GM12865 (cell line): ENCODE results near the gene SCNN1B.

Source experiments
- DNase-seq: peaks from one replicate; pipeline ENCODE4 v3.0.0; 2010; ENCODE audit warnings: low read depth
- H3K4me3 ChIP-seq: 2 replicates; pipeline ENCODE4 v1.5.1; 2011; ENCODE audit warnings: mild to moderate bottlenecking, low read depth, low read length, control low read depth
- TF ChIP-seq, protein P1 (sequence below): IDR thresholded peaks from 2 replicates; pipeline ENCODE4 v1.5.1; 2011; ENCODE audit warnings: low read length, control low read depth, low read depth, inconsistent platforms; ENCODE audit not compliant: insufficient read depth; ENCODE audit errors: missing control alignments

The SCNN1B gene

DNA sequence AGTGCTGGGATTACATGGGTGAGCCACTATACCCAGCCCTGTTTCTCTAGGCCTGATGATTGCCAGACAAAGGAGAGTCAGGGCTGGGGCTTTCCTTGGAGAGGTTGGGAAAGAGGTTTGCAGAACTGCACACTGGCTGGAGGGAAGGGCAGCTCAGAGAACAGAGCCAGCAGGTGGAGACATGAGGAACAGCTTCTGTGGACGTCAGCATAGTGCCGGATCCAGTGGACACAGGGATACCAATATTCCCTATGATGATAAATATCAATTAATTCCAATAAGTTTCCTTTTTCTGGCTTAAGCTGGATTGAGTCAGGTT, 43.2 kb upstream of the SCNN1B start:
- TF ChIP-seq, protein P1, sequence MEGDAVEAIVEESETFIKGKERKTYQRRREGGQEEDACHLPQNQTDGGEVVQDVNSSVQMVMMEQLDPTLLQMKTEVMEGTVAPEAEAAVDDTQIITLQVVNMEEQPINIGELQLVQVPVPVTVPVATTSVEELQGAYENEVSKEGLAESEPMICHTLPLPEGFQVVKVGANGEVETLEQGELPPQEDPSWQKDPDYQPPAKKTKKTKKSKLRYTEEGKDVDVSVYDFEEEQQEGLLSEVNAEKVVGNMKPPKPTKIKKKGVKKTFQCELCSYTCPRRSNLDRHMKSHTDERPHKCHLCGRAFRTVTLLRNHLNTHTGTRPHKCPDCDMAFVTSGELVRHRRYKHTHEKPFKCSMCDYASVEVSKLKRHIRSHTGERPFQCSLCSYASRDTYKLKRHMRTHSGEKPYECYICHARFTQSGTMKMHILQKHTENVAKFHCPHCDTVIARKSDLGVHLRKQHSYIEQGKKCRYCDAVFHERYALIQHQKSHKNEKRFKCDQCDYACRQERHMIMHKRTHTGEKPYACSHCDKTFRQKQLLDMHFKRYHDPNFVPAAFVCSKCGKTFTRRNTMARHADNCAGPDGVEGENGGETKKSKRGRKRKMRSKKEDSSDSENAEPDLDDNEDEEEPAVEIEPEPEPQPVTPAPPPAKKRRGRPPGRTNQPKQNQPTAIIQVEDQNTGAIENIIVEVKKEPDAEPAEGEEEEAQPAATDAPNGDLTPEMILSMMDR = no peak
- no peak overlapping the region for H3K4me3 ChIP-seq
- DNase-seq = no peak

GRCh38 chr16:23267647-23268046, 34.5 kb upstream of the SCNN1B start:
- no peak overlapping the region for H3K4me3 ChIP-seq
- TF ChIP-seq, protein P1 = no peak
- no peak for DNase-seq

- H3K4me3 ChIP-seq = no peak overlapping the region
- no peak for DNase-seq
- TF ChIP-seq, protein P1 = no peak
Measured at GRCh38 chr16:23268561-23268960, 33.5 kb upstream of the SCNN1B start.

DNA sequence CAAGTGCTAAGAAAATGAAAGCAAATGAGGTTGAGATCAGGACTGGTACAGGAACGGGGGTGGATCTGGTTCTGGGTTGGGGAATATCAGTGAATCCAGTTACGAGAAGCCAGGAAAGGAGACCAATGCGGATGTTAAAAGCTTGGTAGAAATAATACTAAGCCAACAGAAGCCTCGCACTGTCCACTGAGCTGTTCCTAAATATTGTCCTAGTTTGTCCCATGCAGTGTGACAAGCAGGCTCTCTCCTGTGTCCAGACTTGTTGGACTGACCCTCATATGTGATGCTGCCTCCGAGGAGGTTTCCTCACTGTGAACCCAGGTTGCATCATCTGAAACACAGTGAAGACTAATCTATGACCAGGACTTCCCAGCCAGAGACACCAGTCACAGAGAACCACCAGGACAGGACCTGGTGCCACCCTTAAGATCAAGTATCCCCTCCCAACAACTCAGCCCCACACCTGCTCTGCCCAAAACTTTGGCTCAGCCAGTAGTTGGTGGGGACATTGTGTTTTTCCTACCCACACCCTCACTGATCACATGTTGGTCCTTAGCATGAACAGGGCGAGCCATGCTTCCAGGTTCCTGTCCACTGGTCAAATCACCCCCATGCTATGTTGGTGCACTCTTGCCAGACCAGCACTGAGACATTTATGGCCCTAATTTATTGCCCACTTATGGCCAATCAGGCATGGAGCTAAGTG, 32.7 kb upstream of the SCNN1B start:
- no peak overlapping the region for H3K4me3 ChIP-seq
- DNase-seq = no peak
- TF ChIP-seq, protein P1 = no peak

GRCh38 chr16:23270654-23271053, 31.4 kb upstream of the SCNN1B start:
- TF ChIP-seq, protein P1 = no peak
- no peak for DNase-seq
- no peak overlapping the region for H3K4me3 ChIP-seq

GRCh38 chr16:23274968-23275367, 27.1 kb upstream of the SCNN1B start:
- H3K4me3 ChIP-seq = no peak overlapping the region
- TF ChIP-seq, protein P1 = no peak
- peak; percentile 18 for DNase-seq

GRCh38 chr16:23276821-23277220, 25.3 kb upstream of the SCNN1B start:
- no peak overlapping the region for H3K4me3 ChIP-seq
- TF ChIP-seq, protein P1 = no peak
- DNase-seq = no peak
